GM19238 (cell line): Measurements from ENCODE around the gene NUP37.
"Not testable (repeated sequence)": the region's sequence is repeated elsewhere in the genome, so short reads cannot be mapped to it uniquely, and the experiment has no call there.

Experiments used
- DNase-seq: peaks from one replicate; pipeline ENCODE4 v3.0.0; 2011; ENCODE audit warnings: low spot score; ENCODE audit not compliant: insufficient read length

Gene NUP37

GRCh38 chr12:102089228-102089835 lies 30.6 kb downstream of the NUP37 start:
- DNase-seq: not testable (repeated sequence)

- no peak for DNase-seq
Measured at GRCh38 chr12:102080842-102081241, 39.1 kb downstream of the NUP37 start.

- DNase-seq: not testable (repeated sequence)
Measured at GRCh38 chr12:102072092-102072491, 47.8 kb downstream of the NUP37 start.

- DNase-seq: no peak
Measured at GRCh38 chr12:102069707-102070106, 50.2 kb downstream of the NUP37 start.

GRCh38 chr12:102067574-102068258 lies 52.2 kb downstream of the NUP37 start:
- no peak for DNase-seq

- no peak for DNase-seq
Measured at GRCh38 chr12:102064476-102064875, 55.4 kb downstream of the NUP37 start.

GRCh38 chr12:102063069-102063468 lies 56.8 kb downstream of the NUP37 start:
- DNase-seq: no peak

GRCh38 chr12:102062419-102062806 lies 57.5 kb downstream of the NUP37 start:
- DNase-seq: no peak

GRCh38 chr12:102061560-102062418 lies 58.1 kb downstream of the NUP37 start, which contains the start of gene WASHC3:
Gene WASHC3 (minus strand): TSS chr12:102061991. CDS start chr12:102061962, 29 bp downstream.
- DNase-seq: peak; percentile 64

- no peak for DNase-seq
Measured at GRCh38 chr12:102061096-102061559, 58.8 kb downstream of the NUP37 start.

GRCh38 chr12:102059343-102059742 lies 60.6 kb downstream of the NUP37 start:
- DNase-seq: no peak

- no peak for DNase-seq
Measured at GRCh38 chr12:102054345-102054744, 65.6 kb downstream of the NUP37 start.

- no peak for DNase-seq
Measured at GRCh38 chr12:102053062-102053349, 66.9 kb downstream of the NUP37 start.

- no peak for DNase-seq
Measured at GRCh38 chr12:102052192-102053061, 67.5 kb downstream of the NUP37 start.

- DNase-seq: no peak
Measured at GRCh38 chr12:102051431-102051965, 68.4 kb downstream of the NUP37 start.

GRCh38 chr12:102050660-102051430 lies 69.1 kb downstream of the NUP37 start:
- DNase-seq: no peak

- peak; percentile 4 for DNase-seq
Measured at GRCh38 chr12:102043928-102044327, 76.0 kb downstream of the NUP37 start.

- DNase-seq: no peak
Measured at GRCh38 chr12:102033991-102034745, 85.7 kb downstream of the NUP37 start.

GRCh38 chr12:102031852-102032251 lies 88.1 kb downstream of the NUP37 start:
- DNase-seq: no peak
